Gastrocnemius medialis (tissue), 4 donors: ENCODE results near the gene SPATA46.

Source experiments
- POLR2A ChIP-seq, 2 donors: fragments of 450-650 bp; IDR thresholded peaks; one replicate each; pipeline ENCODE4 v1.6.1; 2017; ENCODE audit warnings: antibody characterized with exemption in 2 of 2, mild to moderate bottlenecking in 2 of 2, moderate library complexity in 2 of 2
- TF ChIP-seq, protein P1 (sequence below), 5 experiments: fragments of 450-650 bp in 3 of 5; fragments of 200-600 bp in 2 of 5; sonication (generic) in 2 of 5; IDR thresholded peaks in 4 of 5; conservative IDR thresholded peaks in 1 of 5; 1 replicate in 4 of 5; 2 replicates in 1 of 5; pipeline ENCODE4 v1.5.1; 2016 to 2019; ENCODE audit warnings: antibody characterized with exemption in 5 of 5, mild to moderate bottlenecking in 3 of 5, moderate library complexity in 3 of 5

- TF ChIP-seq, protein P1, sequence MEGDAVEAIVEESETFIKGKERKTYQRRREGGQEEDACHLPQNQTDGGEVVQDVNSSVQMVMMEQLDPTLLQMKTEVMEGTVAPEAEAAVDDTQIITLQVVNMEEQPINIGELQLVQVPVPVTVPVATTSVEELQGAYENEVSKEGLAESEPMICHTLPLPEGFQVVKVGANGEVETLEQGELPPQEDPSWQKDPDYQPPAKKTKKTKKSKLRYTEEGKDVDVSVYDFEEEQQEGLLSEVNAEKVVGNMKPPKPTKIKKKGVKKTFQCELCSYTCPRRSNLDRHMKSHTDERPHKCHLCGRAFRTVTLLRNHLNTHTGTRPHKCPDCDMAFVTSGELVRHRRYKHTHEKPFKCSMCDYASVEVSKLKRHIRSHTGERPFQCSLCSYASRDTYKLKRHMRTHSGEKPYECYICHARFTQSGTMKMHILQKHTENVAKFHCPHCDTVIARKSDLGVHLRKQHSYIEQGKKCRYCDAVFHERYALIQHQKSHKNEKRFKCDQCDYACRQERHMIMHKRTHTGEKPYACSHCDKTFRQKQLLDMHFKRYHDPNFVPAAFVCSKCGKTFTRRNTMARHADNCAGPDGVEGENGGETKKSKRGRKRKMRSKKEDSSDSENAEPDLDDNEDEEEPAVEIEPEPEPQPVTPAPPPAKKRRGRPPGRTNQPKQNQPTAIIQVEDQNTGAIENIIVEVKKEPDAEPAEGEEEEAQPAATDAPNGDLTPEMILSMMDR (IDR thresholded peaks at IDR 0.05 in 4 of 5, conservative IDR thresholded peaks at IDR 0.05 in 1 of 5) = no peak
- no peak for TF ChIP-seq POLR2A (IDR thresholded peaks at IDR 0.05)
These were observed 6.4 kb upstream of the SPATA46 start for GRCh38 chr1:162383091-162383490.
